ENCODE data around the gene CPNE1. TPM values are rescaled to one million over a fixed set of nuclear protein-coding genes. Genes with fewer than 3 reads are reported as not detected.

The CPNE1 gene
- total RNA-seq, 1 donor from 2014 or later, result 233 TPM

DNA sequence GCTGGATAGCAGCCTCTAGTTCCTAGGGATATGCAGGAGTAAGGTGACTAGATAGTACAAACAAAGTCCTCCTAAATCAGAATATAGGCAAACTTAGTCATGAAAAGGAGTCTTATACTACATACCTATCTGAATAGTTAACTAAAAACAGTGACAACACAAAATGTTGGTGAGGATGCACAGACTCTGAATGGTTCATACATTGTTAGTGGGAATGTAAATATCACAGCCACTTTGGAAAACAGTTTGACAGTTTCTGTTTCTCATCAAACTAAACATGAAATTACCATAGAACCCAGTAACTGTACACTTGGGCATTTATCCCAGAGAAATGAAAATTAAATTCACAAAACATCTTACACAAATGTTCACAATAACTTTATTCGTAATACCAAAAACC is 17.3 kb upstream of the CPNE1 start:
- peaks cover 6% of the 10 kb centered on the region for H3K4me1 Mint-ChIP-seq (ENCODE audit: unreplicated experiment)
- H3K4me3 Mint-ChIP-seq (ENCODE audit: unreplicated experiment), result no peak overlapping the region
- H3K9me3 Mint-ChIP-seq (ENCODE audit: unreplicated experiment), result no peaks in the 10 kb centered on the region
- TF ChIP-seq, protein P1, sequence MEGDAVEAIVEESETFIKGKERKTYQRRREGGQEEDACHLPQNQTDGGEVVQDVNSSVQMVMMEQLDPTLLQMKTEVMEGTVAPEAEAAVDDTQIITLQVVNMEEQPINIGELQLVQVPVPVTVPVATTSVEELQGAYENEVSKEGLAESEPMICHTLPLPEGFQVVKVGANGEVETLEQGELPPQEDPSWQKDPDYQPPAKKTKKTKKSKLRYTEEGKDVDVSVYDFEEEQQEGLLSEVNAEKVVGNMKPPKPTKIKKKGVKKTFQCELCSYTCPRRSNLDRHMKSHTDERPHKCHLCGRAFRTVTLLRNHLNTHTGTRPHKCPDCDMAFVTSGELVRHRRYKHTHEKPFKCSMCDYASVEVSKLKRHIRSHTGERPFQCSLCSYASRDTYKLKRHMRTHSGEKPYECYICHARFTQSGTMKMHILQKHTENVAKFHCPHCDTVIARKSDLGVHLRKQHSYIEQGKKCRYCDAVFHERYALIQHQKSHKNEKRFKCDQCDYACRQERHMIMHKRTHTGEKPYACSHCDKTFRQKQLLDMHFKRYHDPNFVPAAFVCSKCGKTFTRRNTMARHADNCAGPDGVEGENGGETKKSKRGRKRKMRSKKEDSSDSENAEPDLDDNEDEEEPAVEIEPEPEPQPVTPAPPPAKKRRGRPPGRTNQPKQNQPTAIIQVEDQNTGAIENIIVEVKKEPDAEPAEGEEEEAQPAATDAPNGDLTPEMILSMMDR (IDR thresholded peaks at IDR 0.05; ENCODE audit: unreplicated experiment), result no peak
- no peaks in the 10 kb centered on the region for H3K27me3 Mint-ChIP-seq (ENCODE audit: unreplicated experiment)
- no peak for DNase-seq (ENCODE audit: low spot score)
- no peak overlapping the region for H3K27ac Mint-ChIP-seq (ENCODE audit: unreplicated experiment)
- peaks cover 6% of the 10 kb centered on the region for H3K36me3 Mint-ChIP-seq (ENCODE audit: low read depth, unreplicated experiment)

DNA sequence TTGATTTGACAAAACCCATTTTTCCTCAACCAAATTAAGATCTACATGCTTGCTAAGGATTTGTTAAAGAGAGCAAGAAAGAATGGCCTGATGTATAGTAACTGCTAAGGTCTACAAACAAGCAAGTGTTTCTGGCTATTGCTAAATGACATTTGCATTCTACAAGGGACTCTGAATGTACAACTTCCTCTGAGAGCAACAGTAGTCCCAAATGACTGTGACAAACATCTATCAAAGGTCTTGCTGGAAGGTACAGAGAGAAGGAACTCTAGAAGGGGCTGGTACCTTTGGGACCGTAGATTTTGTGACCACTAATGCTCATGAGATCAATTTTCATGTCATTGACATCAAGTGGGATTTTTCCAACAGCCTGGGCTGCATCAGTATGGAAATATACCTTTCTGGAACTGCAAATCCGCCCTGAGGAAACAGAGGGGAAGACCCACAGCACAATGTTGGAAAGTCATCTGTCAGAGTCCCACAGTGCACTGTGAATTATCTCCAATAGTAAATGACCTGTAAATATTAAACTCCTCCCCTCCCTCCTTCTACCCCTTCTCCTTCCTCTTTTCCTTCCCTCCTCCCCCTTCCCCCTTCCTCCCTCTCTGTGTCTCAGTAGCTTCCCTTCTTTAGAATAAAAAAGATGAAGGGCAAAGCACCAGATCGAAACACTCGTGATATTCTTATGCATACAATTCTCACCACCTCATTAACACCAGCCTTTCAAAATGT is 15.9 kb upstream of the CPNE1 start:
- Mint-ChIP-seq H3K27me3 (ENCODE audit: unreplicated experiment) (no peaks in the 10 kb centered on the region), H3K36me3 (ENCODE audit: low read depth, unreplicated experiment) (no peaks in the 10 kb centered on the region), H3K27ac (ENCODE audit: unreplicated experiment) (no peak overlapping the region), H3K4me1 (ENCODE audit: unreplicated experiment) (peaks cover 6% of the 10 kb centered on the region), H3K4me3 (ENCODE audit: unreplicated experiment) (no peak overlapping the region), H3K9me3 (ENCODE audit: unreplicated experiment) (no peaks in the 10 kb centered on the region)
- no peak for DNase-seq (ENCODE audit: low spot score)
- TF ChIP-seq, protein P1 (IDR thresholded peaks at IDR 0.05; ENCODE audit: unreplicated experiment), result no peak

GRCh38 chr20:35674921-35675320 is 10.2 kb upstream of the CPNE1 start:
- H3K4me3 Mint-ChIP-seq (ENCODE audit: unreplicated experiment), result no peak overlapping the region
- TF ChIP-seq, protein P1 (IDR thresholded peaks at IDR 0.05; ENCODE audit: unreplicated experiment), result no peak
- H3K27me3 Mint-ChIP-seq (ENCODE audit: unreplicated experiment), result peaks cover 2% of the 10 kb centered on the region
- H3K36me3 Mint-ChIP-seq (ENCODE audit: low read depth, unreplicated experiment), result peaks cover 14% of the 10 kb centered on the region
- no peaks in the 10 kb centered on the region for H3K4me1 Mint-ChIP-seq (ENCODE audit: unreplicated experiment)
- DNase-seq (ENCODE audit: low spot score), result no peak
- no peak overlapping the region for H3K27ac Mint-ChIP-seq (ENCODE audit: unreplicated experiment)
- no peaks in the 10 kb centered on the region for H3K9me3 Mint-ChIP-seq (ENCODE audit: unreplicated experiment)

- TF ChIP-seq, protein P1 (IDR thresholded peaks at IDR 0.05; ENCODE audit: unreplicated experiment), result no peak
- H3K4me3 Mint-ChIP-seq (ENCODE audit: unreplicated experiment), result no peak overlapping the region
- H3K27ac Mint-ChIP-seq (ENCODE audit: unreplicated experiment), result no peak overlapping the region
- peaks cover 2% of the 10 kb centered on the region for H3K27me3 Mint-ChIP-seq (ENCODE audit: unreplicated experiment)
- H3K9me3 Mint-ChIP-seq (ENCODE audit: unreplicated experiment), result no peaks in the 10 kb centered on the region
- peaks cover 18% of the 10 kb centered on the region for H3K36me3 Mint-ChIP-seq (ENCODE audit: low read depth, unreplicated experiment)
- no peak for DNase-seq (ENCODE audit: low spot score)
- H3K4me1 Mint-ChIP-seq (ENCODE audit: unreplicated experiment), result no peaks in the 10 kb centered on the region
Measured at GRCh38 chr20:35673884-35674283, 9.2 kb upstream of the CPNE1 start.

DNA sequence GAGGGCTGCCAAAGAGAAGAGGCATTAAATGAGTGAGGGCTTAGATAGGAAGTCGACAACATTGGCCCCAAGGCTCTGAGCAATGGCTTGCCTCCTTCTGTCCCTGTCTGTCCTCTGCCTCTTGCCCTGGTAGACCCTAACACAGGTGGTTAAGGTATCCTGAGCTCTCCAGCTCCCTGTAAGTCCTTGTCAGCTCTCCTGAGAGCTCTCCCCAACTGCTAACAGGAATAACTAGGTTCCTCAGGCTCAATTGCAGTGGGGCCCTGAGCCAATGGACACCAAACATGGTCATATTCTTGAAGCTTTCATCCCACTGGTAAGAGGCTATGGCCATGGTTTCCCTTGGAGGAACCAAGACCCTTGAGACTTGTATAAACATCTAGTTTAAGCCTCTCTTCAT is 5.0 kb upstream of the CPNE1 start:
- TF ChIP-seq, protein P1 (IDR thresholded peaks at IDR 0.05; ENCODE audit: unreplicated experiment), result no peak
- no peak overlapping the region for H3K4me3 Mint-ChIP-seq (ENCODE audit: unreplicated experiment)
- H3K9me3 Mint-ChIP-seq (ENCODE audit: unreplicated experiment), result no peaks in the 10 kb centered on the region
- H3K36me3 Mint-ChIP-seq (ENCODE audit: low read depth, unreplicated experiment), result peaks cover 20% of the 10 kb centered on the region
- no peak for DNase-seq (ENCODE audit: low spot score)
- H3K4me1 Mint-ChIP-seq (ENCODE audit: unreplicated experiment), result peaks cover 3% of the 10 kb centered on the region
- no peak overlapping the region for H3K27ac Mint-ChIP-seq (ENCODE audit: unreplicated experiment)
- H3K27me3 Mint-ChIP-seq (ENCODE audit: unreplicated experiment), result no peaks in the 10 kb centered on the region
